HG03045 (cell line): ENCODE data around the gene ZSCAN10.
"Not testable (repeated sequence)": the region's sequence is repeated elsewhere in the genome, so short reads cannot be mapped to it uniquely, and the experiment has no call there.

ENCODE experiments used
- ATAC-seq: cut with Tn5 transposase; IDR thresholded peaks from one replicate; pipeline ENCODE4 v1.9.1; 2021; ENCODE audit warnings: mild to moderate bottlenecking, moderate library complexity; ENCODE audit not compliant: unreplicated experiment

ZSCAN10 gene

DNA sequence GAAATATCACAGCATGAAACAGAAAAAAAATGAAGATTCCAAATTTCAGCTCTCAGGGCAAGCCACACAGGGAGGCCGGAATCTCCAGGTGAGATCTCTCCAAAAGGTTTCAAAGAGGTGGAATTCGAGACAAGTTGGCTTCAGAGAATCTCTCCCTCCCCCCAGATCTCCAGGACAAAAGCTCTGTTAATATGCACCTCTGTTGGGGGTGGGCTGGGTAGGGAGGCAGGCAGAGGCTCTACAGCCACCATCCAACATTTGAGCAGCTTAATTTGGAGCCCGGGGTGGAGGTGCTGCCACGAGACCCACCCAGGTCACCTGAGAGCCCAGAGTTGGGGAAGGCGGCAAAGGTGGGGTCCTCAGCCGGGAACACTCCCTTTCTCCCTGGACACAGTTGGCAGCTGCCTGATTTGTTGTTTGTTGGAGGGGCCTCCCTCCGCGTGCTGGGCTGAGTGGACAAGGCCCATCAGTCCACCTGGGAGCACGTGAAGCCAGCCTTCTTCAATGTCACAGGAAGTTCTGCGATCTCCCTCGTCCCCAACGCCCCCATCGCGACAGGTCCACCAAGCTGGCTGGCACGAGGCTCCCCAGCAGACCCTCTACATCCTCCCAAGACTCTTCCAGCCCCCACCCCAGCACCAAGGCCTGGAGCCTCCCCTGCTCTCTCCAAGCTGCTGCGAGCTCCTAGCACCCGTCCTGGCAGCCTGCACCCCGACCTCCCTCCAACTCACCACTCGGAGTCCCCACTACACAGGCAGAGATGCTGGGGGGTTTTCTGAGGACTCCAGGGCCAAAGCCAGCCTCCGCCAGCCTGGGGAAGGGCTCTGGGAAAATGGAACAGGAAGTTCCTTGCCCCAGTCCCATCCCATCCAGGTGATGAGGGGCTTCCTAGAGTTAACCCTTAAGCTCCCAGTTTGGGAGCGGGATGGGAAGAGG, at the start of gene ZSCAN10:
Gene ZSCAN10, minus strand, starts transcription at position 836 of the 936 bp plus-strand sequence. CDS start 6,357 bp downstream, outside the sequence.
- ATAC-seq: no peak

DNA sequence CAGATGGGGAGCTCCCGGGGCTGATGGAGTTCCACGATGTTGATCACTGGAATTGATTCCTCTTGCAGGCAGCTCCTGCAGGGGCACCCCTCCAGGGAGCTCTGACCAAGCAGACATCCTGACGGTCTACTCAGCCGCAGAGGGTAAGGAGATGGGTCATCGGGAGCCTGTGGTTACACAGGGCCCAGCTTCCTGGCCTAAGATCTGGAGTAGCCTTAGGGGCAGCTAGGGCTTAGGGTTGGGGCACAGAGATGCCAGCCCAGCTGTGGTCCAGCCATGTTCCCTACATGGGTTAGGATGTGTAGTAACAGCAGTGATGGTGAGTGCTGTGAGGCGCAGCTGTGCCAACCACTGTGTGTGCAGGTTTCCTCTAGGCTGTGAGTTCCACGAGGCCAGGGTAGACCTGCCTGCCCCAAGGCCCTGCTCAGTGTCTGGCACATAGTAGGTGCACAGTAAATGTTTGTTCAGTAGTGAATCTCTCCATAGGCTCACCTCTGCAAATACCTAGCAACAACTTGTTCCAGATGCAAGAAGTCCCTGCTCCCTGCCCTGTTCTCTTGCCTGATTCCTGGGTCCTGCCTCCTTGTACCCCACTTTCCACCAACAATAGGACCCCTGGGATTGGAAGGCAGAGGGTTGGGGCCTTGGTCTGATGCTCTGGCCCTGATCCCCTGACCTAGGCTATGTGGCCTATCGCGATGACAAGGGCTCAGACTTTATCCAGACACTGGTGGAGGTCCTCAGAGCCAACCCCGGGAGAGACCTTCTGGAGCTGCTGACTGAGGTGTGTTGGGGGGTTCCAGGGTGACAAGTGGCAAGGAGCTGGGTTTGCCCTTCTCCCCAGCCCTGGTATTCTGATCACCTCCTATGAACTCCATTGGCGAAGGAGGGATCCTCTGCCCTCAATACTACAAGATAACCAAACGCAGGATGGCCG, 49.4 kb upstream of the ZSCAN10 start:
- ATAC-seq: no peak

DNA sequence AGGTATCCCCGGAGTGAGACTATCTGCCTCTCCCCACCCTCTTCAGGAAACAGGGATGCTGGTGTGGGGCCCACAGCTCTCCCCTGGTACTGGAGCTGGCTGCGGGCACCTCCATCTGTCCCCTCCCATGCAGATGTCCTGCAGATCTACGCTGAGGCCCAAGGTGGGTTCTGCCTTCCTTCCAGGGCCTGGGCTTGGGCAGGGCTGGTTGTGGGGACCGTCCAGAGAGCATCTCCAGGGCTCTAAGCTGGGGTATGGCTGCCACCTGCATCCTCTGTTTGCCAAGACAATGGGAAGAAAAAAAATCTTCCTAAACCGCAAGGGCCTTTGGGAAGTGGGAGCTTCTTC, 48.6 kb upstream of the ZSCAN10 start:
- no peak for ATAC-seq

DNA sequence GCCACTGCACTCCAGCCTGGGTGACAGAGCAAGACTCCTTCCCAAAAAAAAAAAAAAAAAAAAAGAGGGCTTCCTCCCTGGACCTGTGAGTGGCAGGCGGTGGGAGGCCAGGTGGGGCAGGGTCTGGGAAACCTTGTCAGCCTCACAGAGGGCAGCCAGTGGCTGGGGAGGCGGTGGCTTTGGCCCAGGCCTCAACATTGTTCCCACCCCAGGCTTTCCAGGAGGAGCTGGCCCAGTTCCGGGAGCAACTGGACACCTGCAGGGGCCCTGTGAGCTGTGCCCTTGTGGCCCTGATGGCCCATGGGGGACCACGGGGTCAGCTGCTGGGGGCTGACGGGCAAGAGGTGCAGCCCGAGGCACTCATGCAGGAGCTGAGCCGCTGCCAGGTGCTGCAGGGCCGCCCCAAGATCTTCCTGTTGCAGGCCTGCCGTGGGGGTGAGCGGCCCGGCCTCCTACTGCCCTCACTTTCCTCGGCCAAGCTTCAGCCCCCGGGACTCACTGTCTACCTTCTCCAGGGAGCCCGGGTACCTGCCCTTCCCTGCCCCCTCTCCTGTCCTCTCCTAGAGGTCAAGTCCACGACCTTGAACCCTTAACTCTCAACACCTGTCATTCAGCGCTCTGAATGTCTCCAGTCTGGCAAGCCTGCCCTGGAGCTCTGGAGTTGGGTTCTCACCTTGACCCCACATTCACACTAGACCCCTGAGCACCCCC, 48.1 kb upstream of the ZSCAN10 start:
- no peak for ATAC-seq

DNA sequence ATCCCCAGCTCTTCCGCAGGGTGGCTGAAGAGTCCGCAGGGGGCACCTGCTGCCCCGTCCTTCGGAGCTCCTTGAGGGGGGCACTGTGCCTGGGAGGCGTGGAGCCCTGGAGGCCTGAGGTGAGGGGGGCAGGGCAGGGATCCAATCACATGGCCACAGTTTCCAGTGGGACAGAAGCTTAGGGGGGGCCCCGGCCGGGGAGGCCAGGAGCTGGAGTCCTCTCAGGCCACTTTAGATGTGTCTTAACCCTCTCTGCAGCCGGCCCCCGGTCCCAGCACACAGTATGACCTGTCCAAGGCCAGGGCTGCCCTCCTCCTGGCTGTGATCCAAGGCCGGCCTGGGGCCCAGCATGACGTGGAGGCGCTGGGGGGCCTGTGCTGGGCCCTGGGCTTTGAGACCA, 46.6 kb upstream of the ZSCAN10 start:
- no peak for ATAC-seq

DNA sequence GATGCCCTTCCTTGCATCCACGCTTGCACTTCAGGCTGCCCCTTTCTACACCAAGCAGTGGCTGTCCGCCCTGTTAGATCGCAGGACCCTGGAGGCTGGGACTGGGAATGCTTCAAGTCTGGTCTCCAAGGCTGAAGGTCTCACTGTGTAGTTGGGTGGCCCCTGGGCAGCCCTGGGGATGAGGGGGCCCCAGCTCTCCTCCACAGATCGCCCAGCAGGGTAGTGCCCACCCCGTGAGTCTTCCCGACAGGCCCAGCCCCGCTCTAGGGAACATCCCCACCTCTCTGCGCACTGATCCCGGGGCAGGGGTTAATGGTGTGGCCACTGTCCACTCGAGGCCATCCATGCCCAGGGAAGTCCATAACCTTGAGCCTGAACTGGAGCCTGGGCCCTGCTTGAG, 46.1 kb upstream of the ZSCAN10 start:
- ATAC-seq: no peak

DNA sequence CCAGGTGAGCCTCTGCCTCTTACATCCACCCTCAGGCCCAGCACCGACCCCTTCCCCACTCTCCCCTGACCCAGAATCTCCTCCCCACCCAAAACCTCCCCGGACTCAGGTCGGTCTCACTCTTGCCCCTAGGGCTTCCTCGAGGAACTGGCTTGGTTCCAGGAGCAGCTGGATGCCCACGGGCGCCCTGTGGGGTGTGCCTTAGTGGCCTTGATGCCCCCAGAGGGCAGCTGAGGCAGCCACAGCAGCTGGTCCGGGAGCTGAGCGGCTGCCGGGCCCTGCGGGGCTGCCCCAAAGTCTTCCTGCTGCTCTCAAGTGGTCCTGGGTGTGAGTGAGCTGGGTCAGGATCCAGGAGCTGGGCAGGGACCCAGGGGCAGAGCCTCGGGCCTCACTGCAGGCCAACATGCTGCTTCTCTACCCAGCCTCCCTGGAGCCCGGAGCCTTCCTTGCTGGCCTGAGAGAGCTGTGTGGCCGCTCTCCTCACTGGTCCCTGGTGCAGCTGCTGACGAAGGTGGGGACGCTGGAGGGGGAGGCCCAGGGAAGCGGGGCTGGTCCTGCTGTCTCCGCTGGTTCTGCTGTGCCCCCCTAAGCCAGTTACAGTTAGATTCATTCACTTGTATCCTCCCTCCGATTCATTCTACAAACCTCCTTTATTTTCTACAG, 45.4 kb upstream of the ZSCAN10 start:
- ATAC-seq: no peak

DNA sequence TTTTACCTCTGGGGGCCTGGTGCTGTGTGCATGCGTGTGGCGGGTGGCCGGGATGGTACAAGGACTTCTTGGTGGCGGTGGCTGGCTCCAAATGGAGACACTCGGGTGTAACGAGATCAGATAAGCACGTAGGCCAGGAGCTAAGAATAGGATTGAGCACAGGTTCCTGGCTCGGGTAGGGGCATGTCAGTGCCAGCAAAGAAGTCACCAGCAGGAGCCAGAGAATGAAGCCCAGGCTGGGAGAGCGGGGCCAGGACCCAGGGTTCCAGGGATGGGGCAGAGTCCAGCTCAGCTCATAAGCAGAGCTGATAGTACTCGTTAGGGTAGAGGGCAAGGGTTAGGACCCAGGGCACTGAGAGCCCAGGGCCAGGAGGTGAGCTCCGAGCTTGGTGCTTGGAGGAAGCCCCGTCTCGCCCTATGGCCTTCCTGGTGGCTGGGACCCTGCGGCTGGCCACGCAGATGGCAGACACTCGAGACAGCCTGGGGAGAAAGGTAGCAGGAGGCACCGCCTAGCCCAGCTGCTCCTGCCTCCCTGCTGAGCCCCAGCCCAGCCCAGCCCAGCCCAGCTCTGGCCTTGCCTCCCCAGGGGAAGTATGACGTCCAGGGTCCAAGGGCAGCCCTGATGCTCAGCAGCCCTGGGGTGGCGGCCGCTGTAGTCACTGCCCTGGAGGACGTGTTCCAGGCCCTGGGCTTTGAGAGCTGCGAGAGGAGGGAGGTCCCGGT, 44.7 kb upstream of the ZSCAN10 start:
- no peak for ATAC-seq

DNA sequence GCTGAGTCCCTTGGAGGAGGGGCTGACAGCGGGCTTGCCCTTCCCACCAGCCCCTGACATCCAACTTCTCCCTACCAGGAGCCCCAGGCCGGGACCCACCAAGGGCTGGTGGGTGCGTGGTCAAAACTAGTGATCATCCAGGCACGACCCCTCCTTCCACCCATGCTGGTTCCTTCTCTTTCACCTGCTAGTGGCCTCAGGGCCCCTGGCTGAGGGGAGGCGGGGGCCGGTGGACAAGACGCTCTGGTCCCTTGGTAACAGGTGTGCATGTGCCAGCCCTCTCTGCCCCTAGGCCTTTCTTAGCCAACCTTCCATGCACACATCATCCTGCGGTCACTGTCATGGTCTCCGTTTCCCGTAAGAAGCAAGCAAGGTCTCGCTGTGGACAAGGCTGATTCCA, 44.1 kb upstream of the ZSCAN10 start:
- no peak for ATAC-seq

DNA sequence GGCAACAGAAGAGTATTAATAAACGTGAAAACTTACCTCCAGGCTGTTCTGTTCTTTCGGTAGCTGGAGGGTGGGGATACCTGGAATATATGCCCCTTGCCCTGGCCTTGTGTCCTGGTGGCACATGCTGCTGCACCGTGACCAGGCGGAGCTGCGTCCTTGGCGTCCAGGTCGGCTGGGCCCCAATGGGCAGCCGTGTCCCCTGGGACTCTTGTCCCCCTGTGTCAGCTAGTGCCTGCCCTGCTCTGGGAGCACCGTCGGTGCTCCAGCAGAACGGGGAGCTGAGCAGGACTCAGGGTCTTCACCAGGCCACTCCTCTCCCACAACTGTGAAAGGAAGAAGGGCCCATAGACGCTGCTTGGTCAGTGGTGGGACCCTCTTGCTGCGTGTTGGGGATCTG, 43.7 kb upstream of the ZSCAN10 start:
- ATAC-seq: no peak

DNA sequence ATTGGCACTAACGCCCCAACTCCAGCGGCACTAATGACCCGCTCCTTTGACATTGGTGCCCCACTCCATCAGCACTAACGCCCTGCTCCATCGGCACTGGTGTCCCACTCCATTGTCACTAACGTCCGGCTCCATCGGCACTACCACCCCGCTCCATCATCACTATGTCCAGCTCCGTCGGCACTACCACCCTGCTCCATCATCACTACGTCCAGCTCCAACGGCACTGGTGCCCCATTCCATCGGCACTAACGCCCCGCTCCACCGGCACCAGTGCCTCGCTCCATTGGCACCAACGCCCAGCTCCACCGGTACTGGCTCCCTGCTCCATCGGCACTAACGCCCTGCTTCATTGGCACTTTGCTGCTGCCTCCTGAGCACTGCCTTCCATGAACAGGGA, 43.2 kb upstream of the ZSCAN10 start:
- ATAC-seq: no peak

DNA sequence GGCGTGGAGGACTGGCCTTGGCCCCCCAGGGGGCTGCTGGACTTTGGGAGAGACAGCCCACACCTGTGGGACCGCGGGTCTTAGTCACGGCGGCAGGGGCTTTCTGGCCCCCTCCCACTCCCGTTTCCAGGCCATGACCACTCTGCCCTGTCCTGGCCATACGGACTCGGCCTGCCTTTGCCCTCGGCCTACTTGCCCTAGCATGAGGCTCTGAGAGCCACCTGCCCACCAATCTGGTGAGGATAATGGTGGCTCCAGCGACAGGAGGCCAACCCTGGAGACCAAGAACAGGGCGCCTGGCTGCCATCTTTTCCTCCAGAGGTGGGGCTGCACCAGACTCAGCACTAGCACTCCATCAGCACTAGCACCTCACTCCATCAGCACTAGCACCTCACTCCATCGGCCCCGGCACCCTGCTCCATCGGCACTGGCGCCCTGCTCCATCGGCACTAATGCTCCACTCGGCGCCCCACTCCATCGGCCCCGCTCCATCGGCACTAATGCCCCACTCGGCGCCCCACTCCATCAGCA, 42.8 kb upstream of the ZSCAN10 start:
- no peak for ATAC-seq

DNA sequence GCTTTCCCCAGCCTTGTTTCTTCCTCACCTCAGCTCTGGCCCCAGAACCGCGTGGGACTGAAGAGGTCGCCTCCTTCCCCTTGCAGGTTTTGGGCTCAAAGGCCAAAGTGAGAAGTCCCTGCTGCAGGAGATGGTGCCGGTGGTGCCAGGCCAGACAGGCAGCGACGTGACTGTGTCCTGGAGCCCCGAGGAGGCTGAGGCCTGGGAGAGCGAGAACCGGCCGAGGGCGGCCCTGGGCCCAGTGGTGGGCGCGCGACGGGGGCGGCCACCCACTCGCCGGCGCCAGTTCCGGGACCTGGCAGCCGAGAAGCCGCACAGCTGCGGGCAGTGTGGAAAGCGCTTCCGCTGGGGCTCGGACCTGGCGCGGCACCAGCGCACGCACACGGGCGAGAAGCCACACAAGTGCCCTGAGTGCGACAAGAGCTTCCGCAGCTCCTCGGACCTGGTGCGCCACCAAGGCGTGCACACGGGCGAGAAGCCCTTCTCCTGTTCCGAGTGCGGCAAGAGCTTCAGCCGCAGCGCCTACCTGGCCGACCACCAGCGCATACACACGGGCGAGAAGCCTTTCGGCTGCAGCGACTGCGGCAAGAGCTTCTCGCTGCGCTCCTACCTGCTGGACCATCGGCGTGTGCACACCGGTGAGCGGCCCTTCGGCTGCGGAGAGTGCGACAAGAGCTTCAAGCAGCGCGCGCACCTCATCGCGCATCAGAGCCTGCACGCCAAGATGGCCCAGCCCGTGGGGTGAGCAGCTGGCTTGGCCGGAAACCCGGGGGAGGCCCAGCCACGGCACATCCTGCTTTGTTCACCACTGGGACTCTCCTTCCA, 41.7 kb upstream of the ZSCAN10 start:
- ATAC-seq: no peak

DNA sequence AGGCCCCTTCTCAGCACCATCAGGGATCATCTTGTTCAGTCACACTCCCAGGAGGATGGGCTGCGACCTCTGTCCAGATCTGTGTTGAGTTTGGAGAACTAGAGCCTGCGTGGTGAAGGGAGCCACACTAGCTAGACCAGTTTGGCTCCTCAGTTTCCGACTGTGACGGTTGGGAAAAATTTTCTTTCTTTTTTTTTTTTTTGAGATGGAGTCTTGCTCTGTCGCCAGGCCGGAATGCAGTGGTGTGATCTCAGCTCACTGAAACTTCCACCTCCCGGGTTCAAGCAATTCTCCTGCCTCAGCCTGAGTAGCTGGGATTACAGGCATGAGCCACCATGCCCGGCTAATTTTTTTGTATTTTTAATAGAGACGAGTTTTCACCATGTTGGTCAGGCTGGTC, 40.5 kb upstream of the ZSCAN10 start:
- not testable (repeated sequence) for ATAC-seq

DNA sequence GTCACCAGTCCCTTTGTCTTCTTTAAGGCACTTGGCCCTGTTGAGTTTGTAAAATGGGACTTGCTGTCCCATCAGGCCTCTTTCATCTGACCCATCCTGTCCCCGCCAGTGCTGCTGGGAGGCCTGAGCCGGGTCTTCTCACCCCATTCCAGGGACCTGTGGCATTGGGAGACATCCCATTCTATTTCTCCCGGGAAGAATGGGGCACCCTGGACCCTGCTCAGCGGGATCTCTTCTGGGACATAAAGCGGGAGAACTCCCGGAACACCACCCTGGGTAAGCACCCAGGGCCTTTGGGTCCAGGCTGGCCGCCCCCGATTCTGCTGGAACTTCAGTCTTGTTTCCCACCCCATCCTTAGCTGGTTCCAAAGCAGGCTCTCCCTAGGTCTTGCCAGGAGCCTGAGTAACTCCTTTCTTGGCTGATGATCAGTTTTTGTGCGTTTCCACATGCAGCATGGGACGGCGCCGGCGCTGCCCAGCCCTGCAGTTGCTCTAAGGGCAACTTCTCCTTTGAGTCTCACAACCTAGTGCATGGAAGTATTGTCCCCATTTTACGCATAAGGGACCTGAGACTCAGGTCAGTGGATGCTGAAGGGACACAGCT, 39.8 kb upstream of the ZSCAN10 start:
- ATAC-seq: no peak

DNA sequence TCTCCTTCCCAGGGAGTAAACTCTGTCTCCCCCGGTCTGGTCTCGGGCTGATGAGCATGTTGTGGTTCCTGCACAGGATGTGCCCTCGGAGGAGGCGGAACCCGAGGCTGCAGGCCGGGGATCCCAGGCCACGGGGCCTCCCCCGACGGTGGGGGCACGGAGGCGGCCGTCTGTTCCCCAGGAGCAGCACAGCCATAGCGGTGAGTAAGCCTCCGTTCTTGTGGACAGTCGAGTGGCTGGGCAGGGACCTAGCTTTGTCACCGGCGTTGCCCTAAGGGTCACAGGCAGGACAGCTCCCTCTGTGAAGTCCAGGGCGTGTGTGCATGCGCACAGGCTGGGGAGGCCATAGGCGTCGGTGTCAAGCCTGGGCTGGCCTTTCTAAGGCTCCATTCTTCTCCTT, 39.2 kb upstream of the ZSCAN10 start:
- ATAC-seq: no peak

DNA sequence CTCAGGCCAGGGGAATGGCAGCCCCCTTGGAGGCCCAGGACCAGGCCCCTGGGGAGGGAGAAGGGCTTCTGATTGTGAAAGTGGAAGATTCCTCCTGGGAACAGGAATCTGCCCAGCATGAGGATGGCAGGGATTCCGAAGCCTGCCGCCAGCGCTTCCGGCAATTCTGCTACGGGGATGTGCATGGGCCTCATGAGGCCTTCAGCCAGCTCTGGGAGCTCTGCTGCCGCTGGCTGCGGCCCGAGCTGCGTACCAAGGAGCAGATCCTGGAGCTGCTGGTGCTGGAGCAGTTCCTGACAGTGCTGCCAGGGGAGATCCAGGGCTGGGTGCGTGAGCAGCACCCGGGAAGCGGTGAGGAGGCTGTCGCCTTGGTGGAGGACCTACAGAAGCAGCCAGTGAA, 38.2 kb upstream of the ZSCAN10 start:
- ATAC-seq: no peak

DNA sequence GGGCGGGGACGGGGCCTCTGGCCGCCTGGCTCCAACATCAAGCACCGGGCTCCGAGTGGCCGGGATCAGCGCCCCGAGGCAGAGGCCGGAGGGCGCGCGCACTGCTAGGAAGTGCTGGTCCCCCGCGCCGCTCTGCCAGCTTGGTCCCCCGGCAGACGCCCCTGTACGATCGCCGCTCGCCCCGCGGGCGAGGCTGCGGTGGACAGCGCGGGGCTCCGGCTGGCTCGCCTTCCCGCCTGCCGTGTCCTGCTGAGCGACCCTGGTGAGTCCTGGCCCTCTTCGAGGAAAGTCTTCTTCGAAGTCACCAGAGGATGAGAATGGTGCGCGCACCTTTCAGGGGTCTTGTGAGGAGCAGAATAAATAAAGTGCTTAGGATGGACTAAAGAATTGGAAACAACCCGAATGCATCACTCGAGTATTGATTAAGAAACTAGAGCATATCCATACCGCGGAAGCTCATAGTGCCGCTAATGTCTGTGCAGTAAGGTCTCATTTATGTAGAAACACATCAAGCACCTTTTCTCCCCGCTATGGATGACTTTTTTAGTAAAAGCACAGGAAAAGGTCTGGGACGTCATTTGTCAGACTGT, 36.1 kb upstream of the ZSCAN10 start:
- ATAC-seq: no peak
